T-cell (primary cell): Measurements from ENCODE around the gene CDIP1. TPM values are rescaled to one million over a fixed set of nuclear protein-coding genes. Genes with fewer than 3 reads are reported as not detected.

ENCODE experiments used
- ATAC-seq, 4 experiments: fragments of 200-7000 bp in 3 of 4; fragments of 150-1000 bp in 1 of 4; cut with Tn5 transposase; replicated peaks in 1 of 4; 1 replicate in 3 of 4; 2 replicates in 1 of 4; pipeline ENCODE4 v1.10.0; 2021; ENCODE audit warnings: moderate library complexity in 3 of 4, mild to moderate bottlenecking in 2 of 4, moderate number of reproducible peaks in 1 of 4
- CTCF ChIA-PET, 2 donors: fragments of 300-600 bp; sonication (Branson Sonifier 250); formaldehyde crosslinking; loops; one replicate each; lab custom pipeline; 2022; ENCODE audit warnings: antibody characterized with exemption in 2 of 2; lab: Charles Lee
- POLR2A ChIA-PET, 2 donors: fragments of 300-600 bp; sonication (Branson Sonifier 250); formaldehyde crosslinking; loops; one replicate each; lab custom pipeline; 2022; ENCODE audit warnings: antibody characterized with exemption in 2 of 2; lab: Charles Lee
- DNase-seq, 35 experiments: peaks; one replicate each; pipeline versions ENCODE4 v3.0.0 to v3.0.0-alpha.2; 2013 to 2023
- H3K27ac ChIP-seq: one replicate; pipeline ENCODE4 v1.5.1; 2013; ENCODE audit warnings: low read length
- H3K27me3 ChIP-seq, 2 experiments: replicated peaks in 1 of 2; 1 replicate in 1 of 2; 2 replicates in 1 of 2; pipeline versions ENCODE4 v1.6.1 to v1.7.0; 2013; ENCODE audit warnings: low read length in 1 of 2, mixed read lengths in 1 of 2; ENCODE audit not compliant: control insufficient read depth in 2 of 2, insufficient read depth in 2 of 2; ENCODE audit errors: extremely low read depth in 1 of 2
- H3K36me3 ChIP-seq, 2 donors: 1 replicate in 1 of 2; 2 replicates in 1 of 2; pipeline versions ENCODE4 v1.6.1 to v1.7.0; 2013; ENCODE audit warnings: low read length in 1 of 2; ENCODE audit not compliant: control insufficient read depth in 2 of 2, insufficient read depth in 1 of 2; ENCODE audit errors: extremely low read depth in 1 of 2
- H3K4me1 ChIP-seq, 2 experiments: 1 replicate in 1 of 2; 2 replicates in 1 of 2; pipeline versions ENCODE4 v1.6.1 to v1.7.0; 2013; ENCODE audit warnings: low read length in 2 of 2, mixed read lengths in 1 of 2; ENCODE audit not compliant: insufficient read depth in 2 of 2, control insufficient read depth in 1 of 2; ENCODE audit errors: extremely low read depth in 1 of 2
- H3K4me3 ChIP-seq, 2 donors: 1 replicate in 1 of 2; 2 replicates in 1 of 2; pipeline versions ENCODE4 v1.5.1 to v1.7.0; 2013; ENCODE audit warnings: mild to moderate bottlenecking in 2 of 2, low read length in 1 of 2, moderate library complexity in 1 of 2; ENCODE audit not compliant: control insufficient read depth in 1 of 2; ENCODE audit errors: extremely low read depth in 1 of 2
- H3K9me3 ChIP-seq: 2 replicates; pipeline ENCODE4 v1.7.0; 2013
- H3K27ac Mint-ChIP-seq, 2 donors: one replicate each; pipeline ENCODE4 v1.8.0; 2020 to 2021; ENCODE audit warnings: mild to moderate bottlenecking in 2 of 2, mixed read lengths in 2 of 2
- H3K27me3 Mint-ChIP-seq, 2 donors: one replicate each; pipeline ENCODE4 v1.8.0; 2021 to 2022; ENCODE audit warnings: mixed read lengths in 2 of 2
- H3K36me3 Mint-ChIP-seq: one replicate; pipeline ENCODE4 v1.8.0; 2021; ENCODE audit warnings: mixed read lengths
- H3K4me1 Mint-ChIP-seq, 3 donors: one replicate each; pipeline ENCODE4 v1.8.0; 2020 to 2022; ENCODE audit warnings: mixed read lengths in 3 of 3, mild to moderate bottlenecking in 1 of 3
- H3K4me3 Mint-ChIP-seq, 3 donors: one replicate each; pipeline ENCODE4 v1.8.0; 2020 to 2022; ENCODE audit warnings: mild to moderate bottlenecking in 3 of 3, mixed read lengths in 3 of 3, moderate library complexity in 3 of 3
- H3K9me3 Mint-ChIP-seq, 3 donors: one replicate each; pipeline ENCODE4 v1.8.0; 2020 to 2022; ENCODE audit warnings: mixed read lengths in 3 of 3
- WGBS: methylation state at CpG from one replicate; pipeline ENCODE4 v1.1.5; 2013; ENCODE audit warnings: missing lambda C conversion rate; ENCODE audit not compliant: insufficient coverage; 5-methylcytosine and 5-hydroxymethylcytosine counted together
- total RNA-seq, 35 experiments: library from RNA in 6 of 35; stranded (reverse) in 6 of 35; fragments of 120-200 nt in 1 of 35; gene quantifications; one replicate each; pipeline versions ENCODE4 v1.2.1 to v1.2.4 and lab custom pipeline; 2013 to 2026

CDIP1 gene
- total RNA-seq, 5 donors from 2014 or later (not counting 1 experiment from before 2014, with no cell fraction given), result 28.6 to 31.3 (median 29.7) TPM

DNA sequence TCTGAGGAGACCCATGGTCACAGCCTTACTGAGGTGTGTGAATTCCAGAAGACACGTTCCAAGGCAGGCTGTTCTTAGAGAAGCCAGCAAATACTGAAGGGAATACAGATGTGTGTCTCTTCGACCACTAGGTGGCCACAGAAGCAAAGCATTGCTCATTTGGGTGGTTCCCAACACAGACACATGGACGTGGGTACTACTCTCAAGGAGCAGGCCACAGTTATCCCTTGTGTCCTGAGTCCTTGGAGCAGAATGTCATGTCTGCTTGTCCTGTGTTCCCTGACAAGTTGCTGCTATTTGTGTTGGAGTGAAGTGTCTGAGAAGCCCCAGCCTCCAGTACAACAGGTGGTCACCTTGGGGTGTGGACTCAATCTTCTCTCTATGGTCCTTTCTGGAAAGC, 32.1 kb downstream of the CDIP1 start:
- Mint-ChIP-seq H3K4me1 (peaks cover 62 to 75% (median 69%) of the 10 kb centered on the region in 3 donors), H3K9me3 (no peaks in the 10 kb centered on the region), H3K36me3 (peaks cover 32% of the 10 kb centered on the region), H3K27ac (peak overlapping the region; percentile 95 to 99), H3K4me3 (peak overlapping the region; percentile 70 to 72 (median 70)), H3K27me3 (no peaks in the 10 kb centered on the region)
- WGBS, result 3% methylated on average over 3 of the region's 3 CpGs
- POLR2A ChIA-PET, result interaction anchor here in 1 of 2 donors (0.6 kb wide), 1 partner anchor 25 kb away, joined by 5 read pairs; no protein-coding TSS in a partner anchor
- peaks cover 41 to 80% of the 10 kb centered on the region in 2 experiments for H3K4me1 ChIP-seq
- peak overlapping the region; percentile 97 for H3K27ac ChIP-seq
- CTCF ChIA-PET, result interaction anchor here (1.0 to 3.4 kb wide), 13 partner anchors 10 to 144 kb away, joined by 3 to 39 read pairs (median 8); partner anchors contain the start of genes HMOX2 (in 1 of the 2) and MGRN1 (in 1 of the 2)
- DNase-seq, result peak; percentile 24 to 84 (median 49)
- ATAC-seq, result peak; percentile 35 to 50 (median 38)
- H3K27me3 ChIP-seq, result no peaks in the 10 kb centered on the region
- H3K9me3 ChIP-seq, result no peaks in the 10 kb centered on the region
- no peak overlapping the region for H3K4me3 ChIP-seq
- peaks cover 13 to 48% of the 10 kb centered on the region in 2 donors for H3K36me3 ChIP-seq

DNA sequence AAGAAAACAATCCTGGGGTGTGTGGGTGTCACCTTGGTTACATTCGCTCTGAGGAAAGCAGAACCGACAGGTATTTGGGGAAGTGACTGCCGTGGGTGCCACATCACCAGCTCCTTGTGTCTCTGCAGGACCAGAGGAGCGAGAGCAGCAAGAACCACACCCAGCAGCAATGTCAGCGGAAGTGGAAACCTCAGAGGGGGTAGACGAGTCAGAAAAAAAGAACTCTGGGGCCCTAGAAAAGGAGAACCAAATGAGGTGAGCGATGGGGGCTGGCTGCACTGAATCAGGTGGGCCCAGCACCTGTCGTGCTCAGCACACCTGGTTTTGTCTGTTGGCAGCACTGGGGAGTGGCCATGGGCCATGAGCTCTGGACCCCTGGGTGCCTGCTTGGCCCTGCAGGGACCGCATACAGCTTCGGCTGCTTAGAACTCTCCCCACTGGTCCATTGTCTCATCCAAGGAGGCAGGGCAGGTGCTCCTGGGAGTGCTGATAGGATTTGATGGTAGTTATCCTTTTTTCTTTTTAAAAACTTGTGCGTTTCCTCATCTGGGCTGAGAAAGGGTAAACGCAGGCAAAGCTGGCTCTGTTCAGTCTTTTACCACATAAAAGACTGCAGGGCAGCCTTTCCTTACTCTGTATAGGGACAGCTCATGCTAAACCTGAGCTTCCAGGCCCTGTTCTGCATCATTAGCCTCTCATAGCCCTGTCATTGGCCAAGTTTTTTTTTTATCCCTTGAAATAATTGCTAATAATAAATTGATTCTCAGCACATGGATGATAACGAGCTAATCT, 33.0 kb downstream of the CDIP1 start:
- Histone ChIP-seq H3K4me3 (peak overlapping the region; percentile 30 to 32), H3K27ac (peak overlapping the region; percentile 97), H3K27me3 (no peaks in the 10 kb centered on the region), H3K36me3 (peaks cover 11 to 39% of the 10 kb centered on the region in 2 donors), H3K9me3 (no peaks in the 10 kb centered on the region), H3K4me1 (peaks cover 47 to 79% of the 10 kb centered on the region in 2 experiments)
- Mint-ChIP-seq H3K27ac (peak overlapping the region; percentile 95 to 99), H3K4me1 (peaks cover 64 to 76% (median 69%) of the 10 kb centered on the region in 3 donors), H3K9me3 (no peaks in the 10 kb centered on the region), H3K27me3 (no peaks in the 10 kb centered on the region), H3K4me3 (peak overlapping the region; percentile 70 to 72 (median 70)), H3K36me3 (peaks cover 23% of the 10 kb centered on the region)
- ChIA-PET POLR2A (interaction anchor here (0.6 to 1.4 kb wide), 9 partner anchors 11 to 111 kb away, joined by 3 to 6 read pairs (median 5); partner anchors contain the start of gene CORO7 (in 1 of the 2)), CTCF (interaction anchor here (0.6 to 3.4 kb wide), 21 partner anchors 9 to 252 kb away, joined by 3 to 39 read pairs (median 5); partner anchors contain the start of genes HMOX2 (in 1 of the 2) and MGRN1 (in 1 of the 2))
- 4% methylated on average over 10 of the region's 13 CpGs for WGBS
- DNase-seq (peak; percentile 55 to 92 (median 81)), ATAC-seq (peak; percentile 89 to 93 (median 92))

DNA sequence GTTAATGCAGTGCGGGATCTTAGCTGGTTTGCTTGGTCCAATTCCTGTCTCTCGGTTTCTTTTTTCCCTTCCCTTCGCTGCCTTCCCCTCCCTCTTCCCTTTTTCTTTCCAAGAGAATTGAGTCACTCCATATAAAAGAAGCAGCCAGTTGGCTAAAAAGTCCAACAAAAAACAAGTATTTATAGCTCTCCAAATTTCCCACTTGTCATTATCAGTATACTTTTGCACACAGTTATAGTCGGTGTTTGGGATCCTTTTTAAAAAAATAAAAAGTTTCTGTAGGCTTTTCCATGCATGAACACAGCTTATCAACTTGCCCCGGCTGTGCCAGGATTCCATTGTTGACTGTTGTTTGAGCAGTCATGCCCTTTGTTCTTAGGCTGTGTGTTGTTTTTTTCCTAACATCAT, 37.5 kb downstream of the CDIP1 start:
- H3K4me1 ChIP-seq, result peaks cover 64 to 70% of the 10 kb centered on the region in 2 experiments
- CTCF ChIA-PET, result interaction anchor here in 1 of 2 donors (0.5 to 1.5 kb wide), 3 partner anchors 9 to 329 kb away, joined by 3 to 4 read pairs (median 4); no protein-coding TSS in a partner anchor
- DNase-seq, result no peak
- H3K27ac ChIP-seq, result peak overlapping the region; percentile 56
- H3K9me3 Mint-ChIP-seq, result no peaks in the 10 kb centered on the region
- peak overlapping the region in 1 of 3 donors; percentile 72 for H3K4me3 Mint-ChIP-seq
- peak overlapping the region; percentile 93 to 95 for H3K27ac Mint-ChIP-seq
- H3K4me1 Mint-ChIP-seq, result peaks cover 88 to 96% (median 88%) of the 10 kb centered on the region in 3 donors
- no peak overlapping the region for H3K4me3 ChIP-seq
- H3K27me3 Mint-ChIP-seq, result no peaks in the 10 kb centered on the region
- H3K9me3 ChIP-seq, result no peaks in the 10 kb centered on the region
- ATAC-seq, result no peak
- WGBS, result no CpG with 5 or more reads among the region's 5 CpGs
- H3K36me3 ChIP-seq, result peaks cover 2 to 13% of the 10 kb centered on the region in 2 donors
- peaks cover 11% of the 10 kb centered on the region for H3K36me3 Mint-ChIP-seq
- no peaks in the 10 kb centered on the region for H3K27me3 ChIP-seq
- POLR2A ChIA-PET, result interaction anchor here (0.5 to 1.5 kb wide), 9 partner anchors 11 to 375 kb away, joined by 3 to 12 read pairs (median 3); partner anchors contain the start of gene CORO7 (in 1 of the 2)

DNA sequence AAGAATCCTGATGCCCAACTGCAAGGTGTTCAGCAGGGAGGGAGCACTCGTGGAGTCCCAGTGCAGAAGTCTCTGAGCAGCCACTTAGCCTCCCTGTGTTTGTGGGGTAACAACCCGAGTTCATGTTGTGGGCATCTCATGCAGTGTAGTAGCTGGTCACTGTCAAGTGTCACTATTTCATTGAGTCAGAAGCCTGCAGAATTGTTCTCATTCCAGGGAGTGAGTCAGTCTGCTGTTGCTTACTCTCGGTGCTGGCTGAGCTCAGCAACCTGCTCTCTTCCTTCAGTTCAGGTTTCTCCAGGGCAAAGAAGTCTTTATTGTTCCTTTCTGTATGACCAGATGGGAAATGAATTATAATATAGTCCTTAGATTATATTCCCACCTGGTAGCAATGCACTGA, 38.3 kb downstream of the CDIP1 start:
- ChIA-PET CTCF (interaction anchor here in 1 of 2 donors (1.5 kb wide), 1 partner anchor 10 kb away, joined by 4 read pairs; no protein-coding TSS in a partner anchor), POLR2A (interaction anchor here in 1 of 2 donors (0.6 to 1.5 kb wide), 3 partner anchors 10 to 98 kb away, joined by 3 to 5 read pairs (median 3); no protein-coding TSS in a partner anchor)
- DNase-seq, result no peak
- no peaks in the 10 kb centered on the region for H3K9me3 ChIP-seq
- 54% methylated on average over 3 of the region's 3 CpGs for WGBS
- peaks cover 60 to 67% of the 10 kb centered on the region in 2 experiments for H3K4me1 ChIP-seq
- no peak for ATAC-seq
- peak overlapping the region; percentile 93 to 95 for H3K27ac Mint-ChIP-seq
- H3K9me3 Mint-ChIP-seq, result no peaks in the 10 kb centered on the region
- H3K36me3 ChIP-seq, result peaks cover 2 to 16% of the 10 kb centered on the region in 2 donors
- H3K4me1 Mint-ChIP-seq, result peaks cover 88 to 96% (median 88%) of the 10 kb centered on the region in 3 donors
- peak overlapping the region in 1 of 3 donors; percentile 72 for H3K4me3 Mint-ChIP-seq
- peak overlapping the region; percentile 56 for H3K27ac ChIP-seq
- H3K27me3 Mint-ChIP-seq, result no peaks in the 10 kb centered on the region
- H3K36me3 Mint-ChIP-seq, result peaks cover 10% of the 10 kb centered on the region
- H3K27me3 ChIP-seq, result no peaks in the 10 kb centered on the region
- H3K4me3 ChIP-seq, result no peak overlapping the region

DNA sequence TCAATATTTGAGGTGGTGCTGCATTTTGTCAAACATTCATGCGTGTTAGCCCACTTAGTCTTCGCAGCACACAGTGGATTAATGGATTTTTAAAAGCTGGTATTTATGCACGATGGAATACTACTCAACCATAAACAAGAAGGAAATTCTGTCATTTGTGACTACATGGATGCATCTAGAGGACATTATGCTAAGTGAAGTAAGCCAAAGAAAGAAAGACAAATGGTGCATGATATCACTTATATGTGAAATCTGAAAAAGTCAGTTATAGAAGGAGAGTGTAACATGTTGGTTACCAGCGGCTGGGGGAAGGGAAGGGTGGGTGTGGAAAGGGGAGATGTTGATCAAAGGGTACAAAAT, 39.4 kb downstream of the CDIP1 start:
- Mint-ChIP-seq H3K36me3 (peaks cover 14% of the 10 kb centered on the region), H3K27me3 (no peaks in the 10 kb centered on the region), H3K27ac (peak overlapping the region; percentile 53 to 75), H3K9me3 (no peaks in the 10 kb centered on the region), H3K4me1 (peaks cover 89 to 97% (median 92%) of the 10 kb centered on the region in 3 donors), H3K4me3 (peak overlapping the region in 1 of 3 donors; percentile 26)
- Histone ChIP-seq H3K27me3 (no peaks in the 10 kb centered on the region), H3K36me3 (peaks cover 2 to 17% of the 10 kb centered on the region in 2 donors), H3K9me3 (no peaks in the 10 kb centered on the region), H3K4me3 (no peak overlapping the region), H3K4me1 (peaks cover 57 to 67% of the 10 kb centered on the region in 2 experiments), H3K27ac (no peak overlapping the region)
- ChIA-PET CTCF (no interaction called here), POLR2A (interaction anchor here (0.6 to 1.0 kb wide), 2 partner anchors 9 to 31 kb away, joined by 3 to 5 read pairs; no protein-coding TSS in a partner anchor)
- ATAC-seq, result no peak
- WGBS, result 100% methylated on average over 1 of the region's 4 CpGs
- no peak for DNase-seq
